GM12878 (cell line): ENCODE measurements around the gene PFN3. TPM values are rescaled to one million over a fixed set of nuclear protein-coding genes. Genes with fewer than 3 reads are reported as not detected.

Experiments used
- ATAC-seq: fragments of 200-7000 bp; cut with Tn5 transposase; 3 replicates; pipeline ENCODE4 v1.9.1; 2020; ENCODE audit warnings: mild to moderate bottlenecking, moderate library complexity
- BruUV-seq: library from RNA; stranded (reverse); fragments of 400-500 nt; replicated peaks from 2 replicates; lab custom pipeline; 2021; lab: Mats Ljungman, UMichigan
- CTCF ChIA-PET: fragments of 300-600 bp; sonication (Branson Sonifier 250); formaldehyde crosslinking; extraction: SDS; loops from one replicate; lab custom pipeline; 2021; ENCODE audit warnings: inconsistent platforms; lab: Yijun Ruan, JAX
- POLR2A ChIA-PET: fragments of 350-600 bp; formaldehyde crosslinking; extraction: SDS; loops from one replicate; lab custom pipeline; 2021; ENCODE audit warnings: inconsistent platforms; lab: Charles Lee
- RAD21 ChIA-PET: fragments of 300-600 bp; sonication (Branson Sonifier 250); formaldehyde crosslinking; loops from one replicate; lab custom pipeline; 2023; ENCODE audit warnings: antibody characterized with exemption; ENCODE audit not compliant: unreplicated experiment; lab: Charles Lee
- SMC1A ChIA-PET: fragments of 300-600 bp; sonication (Branson Sonifier 250); formaldehyde crosslinking; loops from one replicate; lab custom pipeline; 2023; ENCODE audit not compliant: unreplicated experiment, uncharacterized antibody; lab: Charles Lee
- DNase-seq: peaks from one replicate; pipeline ENCODE4 v3.0.0-alpha.2; 2011; ENCODE audit warnings: low read depth, low spot score
- FAIRE-seq: peaks from 3 replicates; lab custom pipeline; 2011; peaks lifted over from hg19 to GRCh38; lab: Jason Lieb, UNC
- H2AFZ ChIP-seq: 2 replicates; pipeline ENCODE4 v1.6.0; 2011; ENCODE audit warnings: low read depth, low read length, control low read depth; ENCODE audit not compliant: control insufficient read depth
- H3K27ac ChIP-seq: 2 replicates; pipeline ENCODE4 v1.5.1; 2011; ENCODE audit warnings: control low read depth; ENCODE audit not compliant: control insufficient read depth, insufficient read depth
- H3K27me3 ChIP-seq, 2 experiments: replicated peaks in 1 of 2; 2 replicates each; pipeline versions ENCODE4 v1.6.0 to v1.6.1; 2011; ENCODE audit warnings: low read length in 1 of 2; ENCODE audit not compliant: control insufficient read depth in 2 of 2, insufficient read depth in 2 of 2
- H3K36me3 ChIP-seq, 2 experiments: 2 replicates each; pipeline ENCODE4 v1.5.1; 2011; ENCODE audit warnings: low read length in 1 of 2; ENCODE audit not compliant: control insufficient read depth in 2 of 2, insufficient read depth in 2 of 2
- H3K4me1 ChIP-seq: 2 replicates; pipeline ENCODE4 v1.6.1; 2011; ENCODE audit warnings: mild to moderate bottlenecking, low read length, moderate library complexity, mixed read lengths; ENCODE audit not compliant: control insufficient read depth, insufficient read depth
- H3K4me2 ChIP-seq: 2 replicates; pipeline ENCODE4 v1.6.0; 2011; ENCODE audit warnings: control low read depth; ENCODE audit not compliant: control insufficient read depth, insufficient read depth
- H3K4me3 ChIP-seq: fragments of 200-600 bp; sonication (generic); 2 replicates; pipeline ENCODE4 v1.5.1; 2016
- H3K79me2 ChIP-seq: 2 replicates; pipeline ENCODE4 v1.6.0; 2011; ENCODE audit warnings: low read length; ENCODE audit not compliant: control insufficient read depth, insufficient read depth
- H3K9ac ChIP-seq: 2 replicates; pipeline ENCODE4 v1.8.0; 2011; ENCODE audit warnings: low read length, control low read depth, mixed read lengths; ENCODE audit not compliant: control insufficient read depth, insufficient read depth
- H3K9me3 ChIP-seq: replicated peaks from 3 replicates; pipeline ENCODE4 v1.5.1; 2011; ENCODE audit warnings: mild to moderate bottlenecking, low read length; ENCODE audit not compliant: control insufficient read depth, insufficient read depth
- H4K20me1 ChIP-seq: 2 replicates; pipeline ENCODE4 v1.6.0; 2011; ENCODE audit not compliant: control insufficient read depth, insufficient read depth
- BACH1 ChIP-seq: fragments of 450-650 bp; IDR thresholded peaks from 2 replicates; pipeline ENCODE4 v1.6.1; 2017; ENCODE audit warnings: mild to moderate bottlenecking, borderline replicate concordance
- BCL11A ChIP-seq: IDR thresholded peaks from 2 replicates; pipeline ENCODE4 v1.6.1; 2011; ENCODE audit warnings: low read depth, low read length
- BMI1 ChIP-seq: fragments of 450-650 bp; IDR thresholded peaks from 2 replicates; pipeline ENCODE4 v1.6.1; 2016; ENCODE audit warnings: mild to moderate bottlenecking, moderate library complexity, borderline replicate concordance
- GABPA ChIP-seq: IDR thresholded peaks from 2 replicates; pipeline ENCODE4 v1.6.1; 2014; ENCODE audit warnings: antibody characterized with exemption, low read depth, mild to moderate bottlenecking, inconsistent platforms
- HDAC6 ChIP-seq: fragments of 200-600 bp; sonication (generic); IDR thresholded peaks from one replicate; pipeline ENCODE4 v1.8.0; 2017; ENCODE audit warnings: antibody characterized with exemption; ENCODE audit not compliant: unreplicated experiment
- HDGF ChIP-seq: fragments of 450-650 bp; IDR thresholded peaks from 2 replicates; pipeline ENCODE4 v1.6.1; 2016; ENCODE audit warnings: antibody characterized with exemption
- HSF1 ChIP-seq: fragments of 150-350 bp; IDR thresholded peaks from 2 replicates; pipeline ENCODE4 v1.6.1; 2014; ENCODE audit warnings: mild to moderate bottlenecking, low read depth, low read length
- IKZF1 ChIP-seq: fragments of 450-650 bp; conservative IDR thresholded peaks from 2 replicates; pipeline ENCODE4 v1.6.1; 2017; ENCODE audit warnings: antibody characterized with exemption, mild to moderate bottlenecking
- NKRF ChIP-seq: fragments of 450-650 bp; conservative IDR thresholded peaks from 2 replicates; pipeline ENCODE4 v1.6.1; 2017; ENCODE audit warnings: mild to moderate bottlenecking, moderate library complexity
- NR2C2 ChIP-seq: IDR thresholded peaks from 2 replicates; pipeline ENCODE4 v1.6.1; 2011; ENCODE audit warnings: borderline replicate concordance, low read depth; ENCODE audit not compliant: control insufficient read depth, insufficient read length
- PAX8 ChIP-seq: fragments of 450-650 bp; IDR thresholded peaks from 2 replicates; pipeline ENCODE4 v1.6.1; 2017; ENCODE audit warnings: mild to moderate bottlenecking, moderate library complexity
- RB1 ChIP-seq: fragments of 450-650 bp; formaldehyde crosslinking; IDR thresholded peaks from 2 replicates; pipeline ENCODE4 v1.6.1; 2017; ENCODE audit warnings: mild to moderate bottlenecking, borderline replicate concordance
- RCOR1 ChIP-seq: conservative IDR thresholded peaks from 2 replicates; pipeline ENCODE4 v1.6.1; 2012; ENCODE audit warnings: low read depth, low read length, improper control_type of control experiment
- SRF ChIP-seq, 2 experiments: IDR thresholded peaks; 2 replicates each; pipeline ENCODE4 v1.6.1; 2011; ENCODE audit warnings: low read depth in 2 of 2, low read length in 2 of 2, mild to moderate bottlenecking in 1 of 2, moderate library complexity in 1 of 2
- STAT3 ChIP-seq: IDR thresholded peaks from 2 replicates; pipeline ENCODE4 v1.6.1; 2011; ENCODE audit warnings: low read depth, low read length, improper control_type of control experiment
- WGBS: methylation state at CpG from one replicate; pipeline ENCODE4 v1.1.6; 2016; ENCODE audit warnings: low lambda C conversion rate; ENCODE audit not compliant: insufficient replicate concordance, insufficient coverage; ENCODE audit errors: missing lambda C conversion rate; 5-methylcytosine and 5-hydroxymethylcytosine counted together
- in situ Hi-C: fragments of 300-500 bp; cut with MboI; formaldehyde crosslinking; loops from 9 replicates; pipeline ENCODE4 v1.14.3; 2018; ENCODE audit warnings: mixed read lengths
- intact Hi-C: fragments of 100-400 bp; cut with micrococcal nuclease; formaldehyde crosslinking; loops from one replicate; pipeline ENCODE4 v1.14.2; 2022; ENCODE audit not compliant: unreplicated experiment
- polyA plus RNA-seq, 11 experiments: library from polyadenylated mRNA; depleted of rRNA in 4 of 11; unstranded in 6 of 11; stranded (reverse) in 5 of 11; fragments of >200 nt; fragmentation: Nextera tagmentation in 4 of 11; fragmentation: Illumina TruSeq in 1 of 11; extraction: Ambion mirVana in 4 of 11; extraction: Trizol in 1 of 11; gene quantifications; 1 replicate in 1 of 11; 2 replicates in 10 of 11; pipeline versions ENCODE4 v1.2.1 to v1.2.3, GENCODE V29; 2011 to 2016; ENCODE audit warnings: inconsistent platforms in 2 of 11, missing spikeins in 2 of 11, low read depth in 1 of 11
- total RNA-seq, 4 experiments: library from RNA; depleted of rRNA in 3 of 4; stranded (reverse); fragments of >200 nt in 3 of 4; fragmentation: Illumina TruSeq in 1 of 4; extraction: Trizol in 1 of 4; gene quantifications; 2 replicates each; pipeline versions ENCODE4 v1.2.1 to v1.2.3, GENCODE V29; 2013 to 2021
- TF ChIP-seq, protein P1 (sequence below): IDR thresholded peaks from 2 replicates; pipeline ENCODE4 v1.6.1; 2011; ENCODE audit warnings: low read depth, low read length, improper control_type of control experiment, borderline replicate concordance
- TF ChIP-seq, protein P2 (sequence below): IDR thresholded peaks from 2 replicates; pipeline ENCODE4 v1.6.1; 2011; ENCODE audit warnings: borderline replicate concordance, low read depth, mild to moderate bottlenecking, moderate library complexity, low read length; ENCODE audit not compliant: insufficient read depth, poor library complexity, severe bottlenecking
- TF ChIP-seq, protein P3 (sequence below): fragments of 450-650 bp; IDR thresholded peaks from 2 replicates; pipeline ENCODE4 v1.6.1; 2017; ENCODE audit warnings: mild to moderate bottlenecking, low read depth, inconsistent platforms; ENCODE audit not compliant: poor library complexity, severe bottlenecking

PFN3 gene
- total and polyA plus RNA-seq, 10 of the 15 experiments (the other 5 are each of a cell fraction or from before 2014, with no cell fraction given) = not detected

GRCh38 chr5:177380805-177381126, 19.7 kb downstream of the PFN3 start:
- CTCF ChIA-PET = interaction anchor here (4.2 to 5.8 kb wide), 2 partner anchors 8 to 11 kb away, joined by 37 to 45 read pairs; no protein-coding TSS in a partner anchor
- WGBS = 96% methylated on average over 6 of the region's 6 CpGs
- H3K9ac ChIP-seq = no peak overlapping the region
- H3K4me3 ChIP-seq = no peak overlapping the region
- H3K79me2 ChIP-seq = no peaks in the 10 kb centered on the region
- DNase-seq (no peak), ATAC-seq (no peak), FAIRE-seq (no peak)
- no peak overlapping the region for H3K27ac ChIP-seq
- POLR2A ChIA-PET = no interaction called here
- H3K4me2 ChIP-seq = no peak overlapping the region
- no TSS peak for BruUV-seq
- no peaks in the 10 kb centered on the region for H3K9me3 ChIP-seq
- RAD21 ChIA-PET = no interaction called here
- in situ Hi-C loops = loop anchor here (25.0 kb wide), 1 partner anchor 1343 kb away; no protein-coding TSS in a partner anchor
- no peak overlapping the region for H2AFZ ChIP-seq
- H4K20me1 ChIP-seq = no peaks in the 10 kb centered on the region
- H3K27me3 ChIP-seq = no peaks in the 10 kb centered on the region
- H3K36me3 ChIP-seq = no peaks in the 10 kb centered on the region
- SMC1A ChIA-PET = no interaction called here
- H3K4me1 ChIP-seq = peaks cover 6% of the 10 kb centered on the region
- intact Hi-C loops = no loop called here
- TF ChIP-seq, protein P1, sequence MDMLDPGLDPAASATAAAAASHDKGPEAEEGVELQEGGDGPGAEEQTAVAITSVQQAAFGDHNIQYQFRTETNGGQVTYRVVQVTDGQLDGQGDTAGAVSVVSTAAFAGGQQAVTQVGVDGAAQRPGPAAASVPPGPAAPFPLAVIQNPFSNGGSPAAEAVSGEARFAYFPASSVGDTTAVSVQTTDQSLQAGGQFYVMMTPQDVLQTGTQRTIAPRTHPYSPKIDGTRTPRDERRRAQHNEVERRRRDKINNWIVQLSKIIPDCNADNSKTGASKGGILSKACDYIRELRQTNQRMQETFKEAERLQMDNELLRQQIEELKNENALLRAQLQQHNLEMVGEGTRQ = no peak
- TF ChIP-seq IKZF1 (no peak), GABPA (no peak), BMI1 (no peak), PAX8 (no peak), BACH1 (no peak), HSF1 (no peak), SRF (IDR thresholded peaks at IDR 0.05; ENCODE audit: low read depth in 2 of 2, low read length in 2 of 2) (no peak), HDGF (no peak), RB1 (no peak), STAT3 (no peak), NKRF (no peak), RCOR1 (no peak), HDAC6 (no peak), BCL11A (no peak), NR2C2 (no peak)
- TF ChIP-seq, protein P2, sequence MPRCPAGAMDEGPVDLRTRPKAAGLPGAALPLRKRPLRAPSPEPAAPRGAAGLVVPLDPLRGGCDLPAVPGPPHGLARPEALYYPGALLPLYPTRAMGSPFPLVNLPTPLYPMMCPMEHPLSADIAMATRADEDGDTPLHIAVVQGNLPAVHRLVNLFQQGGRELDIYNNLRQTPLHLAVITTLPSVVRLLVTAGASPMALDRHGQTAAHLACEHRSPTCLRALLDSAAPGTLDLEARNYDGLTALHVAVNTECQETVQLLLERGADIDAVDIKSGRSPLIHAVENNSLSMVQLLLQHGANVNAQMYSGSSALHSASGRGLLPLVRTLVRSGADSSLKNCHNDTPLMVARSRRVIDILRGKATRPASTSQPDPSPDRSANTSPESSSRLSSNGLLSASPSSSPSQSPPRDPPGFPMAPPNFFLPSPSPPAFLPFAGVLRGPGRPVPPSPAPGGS = no peak
- TF ChIP-seq, protein P3, sequence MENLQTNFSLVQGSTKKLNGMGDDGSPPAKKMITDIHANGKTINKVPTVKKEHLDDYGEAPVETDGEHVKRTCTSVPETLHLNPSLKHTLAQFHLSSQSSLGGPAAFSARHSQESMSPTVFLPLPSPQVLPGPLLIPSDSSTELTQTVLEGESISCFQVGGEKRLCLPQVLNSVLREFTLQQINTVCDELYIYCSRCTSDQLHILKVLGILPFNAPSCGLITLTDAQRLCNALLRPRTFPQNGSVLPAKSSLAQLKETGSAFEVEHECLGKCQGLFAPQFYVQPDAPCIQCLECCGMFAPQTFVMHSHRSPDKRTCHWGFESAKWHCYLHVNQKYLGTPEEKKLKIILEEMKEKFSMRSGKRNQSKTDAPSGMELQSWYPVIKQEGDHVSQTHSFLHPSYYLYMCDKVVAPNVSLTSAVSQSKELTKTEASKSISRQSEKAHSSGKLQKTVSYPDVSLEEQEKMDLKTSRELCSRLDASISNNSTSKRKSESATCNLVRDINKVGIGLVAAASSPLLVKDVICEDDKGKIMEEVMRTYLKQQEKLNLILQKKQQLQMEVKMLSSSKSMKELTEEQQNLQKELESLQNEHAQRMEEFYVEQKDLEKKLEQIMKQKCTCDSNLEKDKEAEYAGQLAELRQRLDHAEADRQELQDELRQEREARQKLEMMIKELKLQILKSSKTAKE = no peak
